Measurements from ENCODE around the gene DDX51.

The DDX51 gene, protein sequence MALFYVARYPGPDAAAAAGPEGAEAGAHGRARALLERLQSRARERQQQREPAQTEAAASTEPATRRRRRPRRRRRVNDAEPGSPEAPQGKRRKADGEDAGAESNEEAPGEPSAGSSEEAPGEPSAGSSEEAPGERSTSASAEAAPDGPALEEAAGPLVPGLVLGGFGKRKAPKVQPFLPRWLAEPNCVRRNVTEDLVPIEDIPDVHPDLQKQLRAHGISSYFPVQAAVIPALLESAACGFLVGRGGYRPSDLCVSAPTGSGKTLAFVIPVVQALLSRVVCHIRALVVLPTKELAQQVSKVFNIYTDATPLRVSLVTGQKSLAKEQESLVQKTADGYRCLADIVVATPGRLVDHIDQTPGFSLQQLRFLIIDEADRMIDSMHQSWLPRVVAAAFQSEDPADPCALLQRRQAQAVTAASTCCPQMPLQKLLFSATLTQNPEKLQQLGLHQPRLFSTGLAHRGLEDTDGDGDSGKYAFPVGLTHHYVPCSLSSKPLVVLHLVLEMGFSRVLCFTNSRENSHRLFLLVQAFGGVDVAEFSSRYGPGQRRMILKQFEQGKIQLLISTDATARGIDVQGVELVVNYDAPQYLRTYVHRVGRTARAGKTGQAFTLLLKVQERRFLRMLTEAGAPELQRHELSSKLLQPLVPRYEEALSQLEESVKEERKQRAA

DNA sequence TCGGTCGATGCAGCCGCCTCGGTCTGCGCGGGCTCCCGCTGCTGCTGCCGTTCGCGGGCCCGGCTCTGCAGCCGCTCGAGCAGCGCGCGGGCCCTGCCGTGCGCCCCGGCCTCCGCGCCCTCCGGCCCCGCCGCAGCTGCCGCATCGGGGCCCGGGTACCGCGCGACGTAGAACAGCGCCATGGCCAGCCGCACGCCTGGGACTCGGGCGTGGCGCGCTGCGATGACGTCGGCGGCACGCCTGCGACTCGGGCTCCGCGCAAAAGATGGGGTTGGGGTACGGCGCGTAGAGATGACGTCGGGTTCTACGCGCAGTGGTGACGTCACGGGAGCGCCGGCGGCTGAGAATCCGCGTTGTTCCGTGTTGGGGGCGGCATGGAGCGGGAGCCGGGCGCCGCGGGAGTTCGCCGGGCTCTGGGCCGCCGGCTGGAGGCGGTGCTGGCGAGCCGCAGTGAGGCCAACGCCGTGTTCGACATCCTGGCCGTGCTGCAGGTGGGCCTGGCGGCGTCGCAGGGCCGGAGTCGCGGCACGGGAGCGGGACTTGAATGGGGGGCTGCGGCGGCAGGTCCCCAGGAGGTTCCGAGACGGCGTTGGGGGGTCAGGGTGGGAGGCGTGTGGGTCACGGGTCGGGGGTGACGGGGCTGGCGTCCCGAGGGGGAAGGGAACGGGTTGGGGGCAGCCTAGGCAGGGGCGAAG lies at the start of gene DDX51, which contains the start of gene NOC4L:
Gene DDX51 (minus strand): TSS at position 205 of the 695 bp plus-strand sequence. CDS start 23 bp downstream, at position 182.
Gene NOC4L (plus strand): TSS at position 343 of the 695 bp plus-strand sequence. CDS start 32 bp downstream, at position 375.
- peak; percentile 83 for ATAC-seq
- TF ChIP-seq SNAI2 (CRISPR knock-in tag; IDR thresholded peaks at IDR 0.05) (no peak), OSR1 (CRISPR knock-in tag; IDR thresholded peaks at IDR 0.05) (no peak), ZFP30 (CRISPR knock-in tag; IDR thresholded peaks at IDR 0.05) (no peak), CSDC2 (CRISPR knock-in tag; IDR thresholded peaks at IDR 0.05) (0 out of 2 replicates have a peak, but pooled peaks have one; percentile 17), ZNF70 (CRISPR knock-in tag; IDR thresholded peaks at IDR 0.05) (no peak)
- TF ChIP-seq, protein P1, sequence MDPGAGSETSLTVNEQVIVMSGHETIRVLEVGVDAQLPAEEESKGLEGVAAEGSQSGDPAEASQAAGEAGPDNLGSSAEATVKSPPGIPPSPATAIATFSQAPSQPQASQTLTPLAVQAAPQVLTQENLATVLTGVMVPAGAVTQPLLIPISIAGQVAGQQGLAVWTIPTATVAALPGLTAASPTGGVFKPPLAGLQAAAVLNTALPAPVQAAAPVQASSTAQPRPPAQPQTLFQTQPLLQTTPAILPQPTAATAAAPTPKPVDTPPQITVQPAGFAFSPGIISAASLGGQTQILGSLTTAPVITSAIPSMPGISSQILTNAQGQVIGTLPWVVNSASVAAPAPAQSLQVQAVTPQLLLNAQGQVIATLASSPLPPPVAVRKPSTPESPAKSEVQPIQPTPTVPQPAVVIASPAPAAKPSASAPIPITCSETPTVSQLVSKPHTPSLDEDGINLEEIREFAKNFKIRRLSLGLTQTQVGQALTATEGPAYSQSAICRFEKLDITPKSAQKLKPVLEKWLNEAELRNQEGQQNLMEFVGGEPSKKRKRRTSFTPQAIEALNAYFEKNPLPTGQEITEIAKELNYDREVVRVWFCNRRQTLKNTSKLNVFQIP (CRISPR knock-in tag; IDR thresholded peaks at IDR 0.05; ENCODE audit: borderline replicate concordance, low read depth), result no peak
- TF ChIP-seq, protein P2, sequence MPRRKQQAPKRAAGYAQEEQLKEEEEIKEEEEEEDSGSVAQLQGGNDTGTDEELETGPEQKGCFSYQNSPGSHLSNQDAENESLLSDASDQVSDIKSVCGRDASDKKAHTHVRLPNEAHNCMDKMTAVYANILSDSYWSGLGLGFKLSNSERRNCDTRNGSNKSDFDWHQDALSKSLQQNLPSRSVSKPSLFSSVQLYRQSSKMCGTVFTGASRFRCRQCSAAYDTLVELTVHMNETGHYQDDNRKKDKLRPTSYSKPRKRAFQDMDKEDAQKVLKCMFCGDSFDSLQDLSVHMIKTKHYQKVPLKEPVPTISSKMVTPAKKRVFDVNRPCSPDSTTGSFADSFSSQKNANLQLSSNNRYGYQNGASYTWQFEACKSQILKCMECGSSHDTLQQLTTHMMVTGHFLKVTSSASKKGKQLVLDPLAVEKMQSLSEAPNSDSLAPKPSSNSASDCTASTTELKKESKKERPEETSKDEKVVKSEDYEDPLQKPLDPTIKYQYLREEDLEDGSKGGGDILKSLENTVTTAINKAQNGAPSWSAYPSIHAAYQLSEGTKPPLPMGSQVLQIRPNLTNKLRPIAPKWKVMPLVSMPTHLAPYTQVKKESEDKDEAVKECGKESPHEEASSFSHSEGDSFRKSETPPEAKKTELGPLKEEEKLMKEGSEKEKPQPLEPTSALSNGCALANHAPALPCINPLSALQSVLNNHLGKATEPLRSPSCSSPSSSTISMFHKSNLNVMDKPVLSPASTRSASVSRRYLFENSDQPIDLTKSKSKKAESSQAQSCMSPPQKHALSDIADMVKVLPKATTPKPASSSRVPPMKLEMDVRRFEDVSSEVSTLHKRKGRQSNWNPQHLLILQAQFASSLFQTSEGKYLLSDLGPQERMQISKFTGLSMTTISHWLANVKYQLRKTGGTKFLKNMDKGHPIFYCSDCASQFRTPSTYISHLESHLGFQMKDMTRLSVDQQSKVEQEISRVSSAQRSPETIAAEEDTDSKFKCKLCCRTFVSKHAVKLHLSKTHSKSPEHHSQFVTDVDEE (CRISPR knock-in tag; IDR thresholded peaks at IDR 0.05), result no peak

DNA sequence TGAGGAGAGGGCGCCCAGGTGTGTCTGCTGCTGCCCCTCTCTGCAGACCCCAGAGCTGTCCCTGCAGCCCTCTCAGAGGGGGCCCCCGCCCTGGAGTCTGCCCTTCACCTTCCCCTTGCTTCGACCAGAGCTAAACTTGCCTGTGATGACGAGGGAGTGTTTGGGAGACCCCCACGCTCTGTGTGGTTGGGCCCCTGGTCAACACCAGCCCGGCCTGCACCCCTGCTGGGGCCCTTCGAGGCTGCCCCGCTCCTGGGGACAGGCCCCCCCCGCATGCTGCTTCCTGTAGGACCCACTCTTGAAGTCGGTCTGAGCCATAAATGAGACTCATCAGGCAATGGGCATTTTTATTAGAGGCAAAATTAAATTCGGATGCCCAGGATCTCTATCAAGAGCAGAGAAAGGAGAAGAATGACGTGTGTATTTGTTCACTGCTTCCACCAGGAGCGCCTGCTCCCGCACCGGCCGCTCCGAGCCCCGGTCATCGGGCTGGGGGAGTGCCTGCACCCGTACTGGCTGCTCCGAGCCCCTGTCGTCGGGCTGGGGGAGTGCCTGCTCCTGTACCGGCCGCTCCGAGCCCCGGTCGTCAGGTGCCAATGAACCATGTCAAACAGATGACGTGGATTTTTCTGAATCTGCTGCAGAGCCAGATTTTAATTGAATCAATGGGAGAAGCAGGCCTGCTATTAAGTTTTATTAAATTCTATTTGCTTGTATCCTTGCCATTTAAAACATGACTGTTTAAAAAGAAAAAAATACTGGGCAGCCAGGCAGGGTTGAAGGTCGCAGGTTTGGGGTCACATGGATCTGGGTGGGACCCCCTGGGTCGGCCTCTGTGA lies 47.8 kb upstream of the DDX51 start:
- ATAC-seq, result peak; percentile 7; the same call in 1 of the 3 replicates
- TF ChIP-seq ZNF565 (CRISPR knock-in tag; conservative IDR thresholded peaks at IDR 0.05; ENCODE audit: low read depth), result no peak
- no peak for TF ChIP-seq ZFP30 (CRISPR knock-in tag; IDR thresholded peaks at IDR 0.05)
- TF ChIP-seq ZFP3 (CRISPR knock-in tag; IDR thresholded peaks at IDR 0.05), result no peak
- no peak for TF ChIP-seq PPARA (CRISPR knock-in tag; IDR thresholded peaks at IDR 0.05; ENCODE audit: borderline replicate concordance)
- no peak for TF ChIP-seq ZNF70 (CRISPR knock-in tag; IDR thresholded peaks at IDR 0.05)
- peak; percentile 52; the same call in 1 of the 2 replicates for TF ChIP-seq TCF4 (CRISPR knock-in tag; IDR thresholded peaks at IDR 0.05; ENCODE audit: borderline replicate concordance)
- no peak for TF ChIP-seq OSR1 (CRISPR knock-in tag; IDR thresholded peaks at IDR 0.05)
- no peak for TF ChIP-seq ZNF8 (CRISPR knock-in tag; IDR thresholded peaks at IDR 0.05)
- TF ChIP-seq TOX (CRISPR knock-in tag; IDR thresholded peaks at IDR 0.05; ENCODE audit: borderline replicate concordance), result no peak

DNA sequence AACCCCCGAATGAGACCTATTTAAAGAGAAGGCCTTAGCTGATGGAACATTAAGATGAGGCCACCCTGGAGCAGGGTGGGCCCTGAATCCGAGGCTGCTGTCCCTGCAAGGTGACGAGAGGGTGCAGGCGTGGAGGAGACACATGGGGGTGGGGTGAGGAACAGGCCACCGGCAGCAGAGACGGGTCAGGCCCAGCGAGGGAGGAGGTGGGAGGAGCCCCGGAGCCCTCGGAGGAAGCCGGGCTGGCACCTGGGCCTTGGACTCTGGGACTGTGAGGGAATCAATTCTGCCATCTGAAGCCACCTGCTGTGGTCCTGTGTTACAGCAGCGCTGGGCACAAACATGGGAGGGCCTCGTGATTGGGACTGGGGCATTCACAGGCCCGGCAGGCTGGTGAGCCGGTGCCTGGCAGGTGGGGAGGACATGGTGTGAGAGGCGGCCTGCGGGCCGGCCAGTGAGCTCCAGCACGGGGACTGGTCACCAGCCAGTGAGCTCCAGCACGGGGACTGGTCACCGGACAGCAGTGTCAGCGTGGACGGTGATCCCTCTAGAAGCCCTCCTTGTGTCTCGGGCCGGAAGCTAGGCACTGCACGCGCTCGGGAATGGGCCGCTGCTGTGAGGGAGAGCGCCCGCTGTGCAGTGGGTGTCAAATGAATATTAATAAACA lies 46.8 kb upstream of the DDX51 start:
- no peak for ATAC-seq
- no peak for TF ChIP-seq ZFP3 (CRISPR knock-in tag; IDR thresholded peaks at IDR 0.05)
- TF ChIP-seq, protein P3, sequence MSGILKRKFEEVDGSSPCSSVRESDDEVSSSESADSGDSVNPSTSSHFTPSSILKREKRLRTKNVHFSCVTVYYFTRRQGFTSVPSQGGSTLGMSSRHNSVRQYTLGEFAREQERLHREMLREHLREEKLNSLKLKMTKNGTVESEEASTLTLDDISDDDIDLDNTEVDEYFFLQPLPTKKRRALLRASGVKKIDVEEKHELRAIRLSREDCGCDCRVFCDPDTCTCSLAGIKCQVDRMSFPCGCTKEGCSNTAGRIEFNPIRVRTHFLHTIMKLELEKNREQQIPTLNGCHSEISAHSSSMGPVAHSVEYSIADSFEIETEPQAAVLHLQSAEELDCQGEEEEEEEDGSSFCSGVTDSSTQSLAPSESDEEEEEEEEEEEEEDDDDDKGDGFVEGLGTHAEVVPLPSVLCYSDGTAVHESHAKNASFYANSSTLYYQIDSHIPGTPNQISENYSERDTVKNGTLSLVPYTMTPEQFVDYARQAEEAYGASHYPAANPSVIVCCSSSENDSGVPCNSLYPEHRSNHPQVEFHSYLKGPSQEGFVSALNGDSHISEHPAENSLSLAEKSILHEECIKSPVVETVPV (CRISPR knock-in tag; IDR thresholded peaks at IDR 0.05), result no peak
- no peak for TF ChIP-seq ESRRG (CRISPR knock-in tag; IDR thresholded peaks at IDR 0.05)
- no peak for TF ChIP-seq CSDC2 (CRISPR knock-in tag; IDR thresholded peaks at IDR 0.05)
- TF ChIP-seq ZNF565 (CRISPR knock-in tag; conservative IDR thresholded peaks at IDR 0.05; ENCODE audit: low read depth), result no peak
- no peak for TF ChIP-seq ZFP30 (CRISPR knock-in tag; IDR thresholded peaks at IDR 0.05)
- no peak for TF ChIP-seq OSR1 (CRISPR knock-in tag; IDR thresholded peaks at IDR 0.05)
- no peak for TF ChIP-seq RARB (CRISPR knock-in tag; IDR thresholded peaks at IDR 0.05)
- TF ChIP-seq PPARA (CRISPR knock-in tag; IDR thresholded peaks at IDR 0.05; ENCODE audit: borderline replicate concordance), result no peak
- no peak for TF ChIP-seq TCF4 (CRISPR knock-in tag; IDR thresholded peaks at IDR 0.05; ENCODE audit: borderline replicate concordance)
- TF ChIP-seq, protein P4, sequence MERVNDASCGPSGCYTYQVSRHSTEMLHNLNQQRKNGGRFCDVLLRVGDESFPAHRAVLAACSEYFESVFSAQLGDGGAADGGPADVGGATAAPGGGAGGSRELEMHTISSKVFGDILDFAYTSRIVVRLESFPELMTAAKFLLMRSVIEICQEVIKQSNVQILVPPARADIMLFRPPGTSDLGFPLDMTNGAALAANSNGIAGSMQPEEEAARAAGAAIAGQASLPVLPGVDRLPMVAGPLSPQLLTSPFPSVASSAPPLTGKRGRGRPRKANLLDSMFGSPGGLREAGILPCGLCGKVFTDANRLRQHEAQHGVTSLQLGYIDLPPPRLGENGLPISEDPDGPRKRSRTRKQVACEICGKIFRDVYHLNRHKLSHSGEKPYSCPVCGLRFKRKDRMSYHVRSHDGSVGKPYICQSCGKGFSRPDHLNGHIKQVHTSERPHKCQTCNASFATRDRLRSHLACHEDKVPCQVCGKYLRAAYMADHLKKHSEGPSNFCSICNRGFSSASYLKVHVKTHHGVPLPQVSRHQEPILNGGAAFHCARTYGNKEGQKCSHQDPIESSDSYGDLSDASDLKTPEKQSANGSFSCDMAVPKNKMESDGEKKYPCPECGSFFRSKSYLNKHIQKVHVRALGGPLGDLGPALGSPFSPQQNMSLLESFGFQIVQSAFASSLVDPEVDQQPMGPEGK (CRISPR knock-in tag; IDR thresholded peaks at IDR 0.05; ENCODE audit: borderline replicate concordance), result no peak
- no peak for TF ChIP-seq ARNTL (CRISPR knock-in tag; IDR thresholded peaks at IDR 0.05; ENCODE audit: borderline replicate concordance, low read depth)
- no peak for TF ChIP-seq ZNF8 (CRISPR knock-in tag; IDR thresholded peaks at IDR 0.05)
- no peak for TF ChIP-seq ZC3H10 (CRISPR knock-in tag; IDR thresholded peaks at IDR 0.05)
- no peak for TF ChIP-seq ISL1 (CRISPR knock-in tag; IDR thresholded peaks at IDR 0.05)
- TF ChIP-seq BACH2 (CRISPR knock-in tag; IDR thresholded peaks at IDR 0.05; ENCODE audit: borderline replicate concordance), result no peak
- no peak for TF ChIP-seq SNAI2 (CRISPR knock-in tag; IDR thresholded peaks at IDR 0.05)
- TF ChIP-seq, protein P5, sequence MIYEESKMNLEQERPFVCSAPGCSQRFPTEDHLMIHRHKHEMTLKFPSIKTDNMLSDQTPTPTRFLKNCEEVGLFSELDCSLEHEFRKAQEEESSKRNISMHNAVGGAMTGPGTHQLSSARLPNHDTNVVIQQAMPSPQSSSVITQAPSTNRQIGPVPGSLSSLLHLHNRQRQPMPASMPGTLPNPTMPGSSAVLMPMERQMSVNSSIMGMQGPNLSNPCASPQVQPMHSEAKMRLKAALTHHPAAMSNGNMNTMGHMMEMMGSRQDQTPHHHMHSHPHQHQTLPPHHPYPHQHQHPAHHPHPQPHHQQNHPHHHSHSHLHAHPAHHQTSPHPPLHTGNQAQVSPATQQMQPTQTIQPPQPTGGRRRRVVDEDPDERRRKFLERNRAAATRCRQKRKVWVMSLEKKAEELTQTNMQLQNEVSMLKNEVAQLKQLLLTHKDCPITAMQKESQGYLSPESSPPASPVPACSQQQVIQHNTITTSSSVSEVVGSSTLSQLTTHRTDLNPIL (CRISPR knock-in tag; IDR thresholded peaks at IDR 0.05; ENCODE audit: low read depth), result no peak

All from SK-N-SH treated with all-trans-retinoic acid at 6 μM for 48 hours (cell line).